ENCODE data around the gene ENPP7.

The ENPP7 gene

GRCh38 chr17:79778504-79779083 is 47.9 kb downstream of the ENPP7 start:
- no peak for DNase-seq (ENCODE audit: low read depth)

GRCh38 chr17:79779084-79779529 is 48.4 kb downstream of the ENPP7 start:
- DNase-seq (ENCODE audit: low read depth), result no peak

DNA sequence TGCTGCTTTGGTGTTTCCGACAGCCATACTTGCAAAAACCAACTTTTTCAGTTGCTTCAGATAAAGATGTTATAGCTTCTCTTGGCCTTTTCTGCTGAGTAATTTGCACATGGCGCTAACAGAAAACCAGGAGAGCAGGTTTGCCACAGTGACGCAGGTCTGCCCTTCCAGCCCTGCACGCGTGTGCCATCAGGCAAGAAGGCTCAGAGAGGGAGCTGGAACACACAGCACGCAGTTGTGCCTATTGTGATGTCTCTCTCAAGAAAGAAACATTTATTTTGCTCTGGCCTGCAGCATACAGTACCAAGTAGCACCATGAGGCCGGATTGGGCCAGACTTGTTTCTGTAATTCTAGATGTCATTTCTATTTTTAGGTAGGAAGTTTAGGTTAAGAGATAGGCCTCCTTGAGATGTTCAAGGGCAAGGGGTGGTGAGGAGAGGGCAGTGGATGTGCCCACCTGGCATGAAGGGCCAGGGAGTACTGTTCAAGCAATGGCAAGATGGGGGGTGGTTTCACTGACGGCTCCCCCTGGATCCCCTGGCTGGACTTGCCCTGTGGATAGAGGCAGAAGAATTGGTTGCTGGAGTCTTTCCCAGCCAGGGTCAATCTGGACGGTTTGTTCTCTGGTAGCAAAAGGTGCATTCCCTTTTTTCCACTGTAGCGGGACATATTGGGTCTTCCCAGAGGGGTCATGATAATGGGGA is 49.1 kb downstream of the ENPP7 start:
- DNase-seq (ENCODE audit: low read depth), result no peak

DNA sequence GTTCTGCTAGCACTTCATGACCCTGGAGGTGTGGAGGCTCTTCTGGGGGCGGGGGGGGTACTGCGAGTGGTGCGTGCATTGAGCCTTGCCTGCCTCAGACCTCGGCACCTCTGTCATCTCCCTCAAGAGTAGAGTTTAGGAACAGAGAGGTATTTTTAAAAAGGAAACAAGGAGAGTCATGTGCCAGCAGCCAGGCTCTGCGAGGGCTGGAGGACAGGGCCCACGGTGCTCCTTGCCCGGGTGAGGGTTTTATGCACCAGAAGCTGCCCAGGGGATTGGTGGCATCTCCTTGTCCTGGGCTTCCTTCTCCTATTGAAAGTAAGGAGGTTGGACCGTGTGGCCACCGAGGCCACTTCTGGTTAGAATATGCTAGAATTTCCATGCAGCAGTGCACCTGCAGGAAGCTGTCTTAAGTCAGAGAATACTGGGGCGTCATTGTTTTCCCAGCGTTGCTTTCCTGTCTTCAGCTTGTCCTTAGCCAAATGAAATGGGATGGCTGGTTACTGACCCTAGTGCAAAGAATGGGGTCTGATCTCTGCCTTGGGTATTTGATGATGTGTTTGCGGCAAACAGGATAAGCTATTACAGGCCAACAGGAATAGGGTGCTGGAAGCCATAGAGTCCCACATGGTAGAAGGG is 50.4 kb downstream of the ENPP7 start:
- DNase-seq (ENCODE audit: low read depth), result no peak

- no peak for DNase-seq (ENCODE audit: low read depth)
Observed at GRCh38 chr17:79781736-79782575, 51.2 kb downstream of the ENPP7 start.

DNA sequence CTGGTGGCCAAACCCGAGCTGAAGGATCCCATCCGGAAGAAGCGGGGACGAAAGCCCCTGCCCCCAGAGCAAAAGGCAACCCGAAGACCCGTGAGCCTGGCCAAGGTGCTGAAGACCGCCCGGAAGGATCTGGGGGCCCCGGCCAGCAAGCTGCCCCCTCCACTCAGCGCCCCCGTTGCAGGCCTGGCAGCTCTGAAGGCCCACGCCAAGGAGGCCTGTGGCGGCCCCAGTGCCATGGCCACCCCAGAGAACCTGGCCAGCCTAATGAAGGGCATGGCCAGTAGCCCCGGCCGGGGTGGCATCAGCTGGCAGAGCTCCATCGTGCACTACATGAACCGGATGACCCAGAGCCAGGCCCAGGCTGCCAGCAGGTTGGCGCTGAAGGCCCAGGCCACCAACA is 53.1 kb downstream of the ENPP7 start:
- no peak for DNase-seq (ENCODE audit: low read depth)

- DNase-seq (ENCODE audit: low read depth), result no peak
Observed at GRCh38 chr17:79784353-79785016, 53.7 kb downstream of the ENPP7 start.

- DNase-seq (ENCODE audit: low read depth), result no peak
Observed at GRCh38 chr17:79785017-79785899, 54.5 kb downstream of the ENPP7 start.

GRCh38 chr17:79785900-79786810 is 55.4 kb downstream of the ENPP7 start:
- no peak for DNase-seq (ENCODE audit: low read depth)

GRCh38 chr17:79786930-79787643 is 56.3 kb downstream of the ENPP7 start:
- no peak for DNase-seq (ENCODE audit: low read depth)

GRCh38 chr17:79788455-79788854 is 57.7 kb downstream of the ENPP7 start:
- no peak for DNase-seq (ENCODE audit: low read depth)

DNA sequence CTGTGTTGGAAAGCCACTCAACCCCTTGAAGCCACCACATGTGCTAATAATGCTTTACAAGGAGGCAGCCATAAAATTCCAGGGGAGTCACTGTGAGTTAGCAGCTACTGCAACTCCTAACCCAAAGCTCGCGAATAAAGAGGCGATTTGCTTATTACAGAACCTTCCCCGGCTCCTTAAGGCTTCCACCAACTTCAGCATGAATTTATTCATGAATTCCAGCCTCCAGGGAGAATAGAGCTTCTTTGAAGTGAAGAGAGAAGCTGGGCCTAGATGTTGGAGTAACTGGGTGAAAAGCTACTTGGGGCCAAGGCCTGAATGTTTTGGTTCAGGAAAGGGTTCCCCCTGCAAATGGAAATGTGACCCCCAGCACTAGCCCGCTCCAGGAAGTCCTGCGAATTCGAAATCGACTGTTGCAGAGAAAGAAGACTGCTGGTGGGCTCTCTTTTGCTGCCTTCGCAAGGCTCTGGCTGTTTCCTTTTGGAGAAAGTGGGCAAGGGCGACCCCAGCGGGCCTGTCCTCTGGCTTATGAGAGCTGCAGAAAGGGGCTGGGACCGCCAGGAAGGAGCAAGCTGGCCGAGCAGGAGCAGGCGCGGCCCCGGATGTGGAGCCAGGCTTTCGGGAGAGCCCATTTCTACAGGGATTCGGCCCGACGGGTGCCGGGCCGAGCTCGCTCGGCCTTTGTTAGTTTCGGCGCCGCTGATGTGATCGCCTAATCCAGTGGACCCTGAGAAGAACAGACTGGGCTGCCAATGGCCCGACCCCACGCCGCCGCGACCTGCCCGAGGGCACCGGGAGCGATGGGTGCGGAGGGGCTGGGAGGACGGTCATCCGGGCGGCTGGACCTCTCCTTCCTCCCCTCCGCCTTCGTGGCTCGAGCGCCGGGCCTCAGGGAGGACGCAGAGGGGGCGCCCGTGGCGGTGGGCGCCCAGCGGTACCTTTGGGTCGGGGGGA is 58.5 kb downstream of the ENPP7 start:
- no peak for DNase-seq (ENCODE audit: low read depth)

DNA sequence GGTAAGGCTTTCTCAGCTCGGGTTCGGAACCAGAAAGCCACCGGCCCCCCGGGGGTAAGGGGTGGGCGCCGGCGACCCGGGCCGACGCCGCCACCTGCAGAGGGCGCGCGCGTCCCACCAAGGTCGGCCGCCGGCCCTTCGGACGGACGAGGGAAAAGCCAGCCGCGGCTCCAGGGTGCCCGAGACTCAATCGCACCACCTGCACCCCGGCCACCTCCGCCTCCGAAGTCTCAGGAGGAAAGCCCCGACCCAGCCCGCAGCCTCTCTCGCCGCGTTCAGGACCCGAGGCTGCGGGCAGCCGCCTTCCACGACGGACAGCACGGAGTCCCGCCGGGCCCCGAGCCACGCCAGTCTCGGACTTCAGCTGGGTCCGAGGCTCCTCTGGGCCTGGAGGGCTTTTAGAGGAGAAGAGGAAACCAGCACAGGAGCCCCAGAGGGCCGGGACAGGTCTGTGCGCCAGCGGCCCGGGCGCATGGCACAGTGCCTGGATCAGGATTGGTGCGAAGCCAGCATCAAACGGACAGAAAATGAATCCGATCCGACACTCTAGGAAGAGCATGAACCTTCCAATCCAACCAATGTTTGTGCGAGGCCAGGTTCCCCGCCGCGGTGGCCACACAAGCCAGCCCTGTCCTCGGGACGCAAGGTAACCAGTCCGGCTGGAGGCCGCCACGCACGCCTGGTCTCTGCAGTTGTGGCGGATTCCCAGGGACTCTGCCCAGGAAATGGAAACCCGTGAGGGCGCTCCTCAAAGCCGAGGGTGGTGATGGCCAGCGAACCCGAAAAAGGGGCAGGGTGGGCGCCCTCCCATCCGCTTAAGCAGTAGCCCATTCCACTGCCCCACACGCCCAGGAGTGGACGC is 59.4 kb downstream of the ENPP7 start:
- no peak for DNase-seq (ENCODE audit: low read depth)

- no peak for DNase-seq (ENCODE audit: low read depth)
Observed at GRCh38 chr17:79790805-79791734, 60.3 kb downstream of the ENPP7 start.

DNA sequence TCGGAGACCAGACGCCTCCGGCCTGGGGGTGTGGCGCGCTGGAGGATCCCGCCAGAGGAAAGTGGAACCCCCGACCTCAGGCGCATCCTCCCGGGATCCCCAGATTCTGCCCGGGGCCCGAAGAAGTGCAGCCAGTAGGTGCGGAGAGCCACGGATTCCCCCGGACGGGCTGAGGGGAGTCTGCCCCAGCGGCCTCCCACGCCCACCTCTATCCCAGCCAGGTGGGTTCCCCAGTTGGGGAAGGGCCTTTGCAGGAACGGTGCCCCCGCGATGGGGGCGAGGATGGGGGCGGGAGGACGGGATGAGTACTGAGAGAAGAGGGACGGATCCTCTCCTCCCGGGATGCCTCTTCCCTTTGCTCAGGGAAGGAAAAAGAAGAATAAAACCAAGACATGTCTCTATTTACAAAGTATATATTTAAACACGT is 61.0 kb downstream of the ENPP7 start:
- no peak for DNase-seq (ENCODE audit: low read depth)

Data from activated T-cell treated with anti-CD3 and anti-CD28 coated beads for 1 hour (primary cell).